GM10266 (cell line): ENCODE results near the gene MYOM1.

Experiments
- DNase-seq: peaks from one replicate; pipeline ENCODE4 v3.0.0; 2012; ENCODE audit errors: extremely low spot score
- CTCF ChIP-seq: IDR thresholded peaks from 2 replicates; pipeline ENCODE4 v1.5.1; 2012; ENCODE audit warnings: mild to moderate bottlenecking, low read depth; ENCODE audit not compliant: control insufficient read depth, insufficient read depth; ENCODE audit errors: missing control alignments

Gene MYOM1

GRCh38 chr18:3135536-3135935 lies 84.2 kb downstream of the MYOM1 start:
- no peak for DNase-seq
- TF ChIP-seq CTCF = no peak

- no peak for DNase-seq
- TF ChIP-seq CTCF = no peak
Measured at GRCh38 chr18:3132700-3133099, 87.1 kb downstream of the MYOM1 start.

- DNase-seq = no peak
- no peak for TF ChIP-seq CTCF
Measured at GRCh38 chr18:3130344-3130743, 89.4 kb downstream of the MYOM1 start.

- DNase-seq = peak; percentile 75
Measured at GRCh38 chr18:3129053-3129864, 90.5 kb downstream of the MYOM1 start.

GRCh38 chr18:3126457-3127097 lies 93.2 kb downstream of the MYOM1 start:
- TF ChIP-seq CTCF = no peak
- no peak for DNase-seq

More at GRCh38 chr18:3129053-3129864, 90.5 kb downstream of the MYOM1 start:
- peak; percentile 86 for TF ChIP-seq CTCF

- no peak for TF ChIP-seq CTCF
- no peak for DNase-seq
Measured at GRCh38 chr18:3124822-3125221, 94.9 kb downstream of the MYOM1 start.

- no peak for TF ChIP-seq CTCF
- no peak for DNase-seq
Measured at GRCh38 chr18:3122851-3123250, 96.9 kb downstream of the MYOM1 start.
